ENCODE data around the gene SMIM38.
"Not testable (repeated sequence)": the region's sequence is repeated elsewhere in the genome, so short reads cannot be mapped to it uniquely, and the experiment has no call there.

SMIM38 gene

GRCh38 chr11:69136471-69136870 lies 19.3 kb upstream of the SMIM38 start:
- in situ Hi-C loops (cut with MboI; ENCODE audit: low sequenced_read_pairs) = no loop called here

- in situ Hi-C loops (cut with MboI; ENCODE audit: low sequenced_read_pairs) = no loop called here
These were observed 18.4 kb upstream of the SMIM38 start for GRCh38 chr11:69137151-69137844.

DNA sequence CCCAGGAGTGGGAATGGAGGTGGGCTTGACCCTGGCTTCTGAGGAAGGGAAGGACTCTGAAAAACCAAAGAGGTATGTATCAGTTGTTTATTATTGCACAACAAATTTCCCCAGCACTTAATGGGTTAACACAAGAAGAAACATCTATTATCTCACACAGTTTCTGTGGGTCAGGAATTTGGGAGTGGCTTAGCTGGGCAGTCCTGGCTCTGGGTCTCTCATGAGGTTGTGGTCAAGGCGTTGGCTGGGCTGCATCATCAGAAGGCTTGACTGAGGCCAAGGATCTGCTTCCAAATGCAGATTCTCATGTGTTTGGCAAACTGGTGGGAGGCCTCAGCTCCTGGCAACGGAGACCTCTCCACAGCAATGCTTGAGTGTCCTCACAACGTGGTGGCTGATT lies 17.5 kb upstream of the SMIM38 start:
- in situ Hi-C loops (cut with MboI; ENCODE audit: low sequenced_read_pairs) = no loop called here

DNA sequence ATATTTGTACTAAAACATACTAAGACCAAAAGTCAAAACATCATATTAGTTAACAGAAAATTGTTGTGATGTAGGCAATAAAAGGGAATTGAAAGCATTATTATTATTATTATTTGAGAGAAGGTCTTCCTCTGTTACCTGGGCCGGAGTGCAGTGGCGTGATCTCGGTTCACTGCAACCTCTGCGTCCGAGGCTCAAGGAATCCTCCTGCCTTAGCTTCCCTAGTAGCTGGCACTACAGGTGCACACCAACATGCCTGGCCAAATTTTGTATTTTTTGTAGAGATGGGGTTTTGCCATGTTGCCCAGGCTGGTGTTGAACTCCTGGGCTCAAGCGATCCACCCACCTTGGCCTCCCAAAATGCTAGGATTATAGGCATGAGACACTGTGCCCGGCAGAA lies 15.6 kb upstream of the SMIM38 start:
- in situ Hi-C loops (cut with MboI; ENCODE audit: low sequenced_read_pairs) = not testable (repeated sequence)

DNA sequence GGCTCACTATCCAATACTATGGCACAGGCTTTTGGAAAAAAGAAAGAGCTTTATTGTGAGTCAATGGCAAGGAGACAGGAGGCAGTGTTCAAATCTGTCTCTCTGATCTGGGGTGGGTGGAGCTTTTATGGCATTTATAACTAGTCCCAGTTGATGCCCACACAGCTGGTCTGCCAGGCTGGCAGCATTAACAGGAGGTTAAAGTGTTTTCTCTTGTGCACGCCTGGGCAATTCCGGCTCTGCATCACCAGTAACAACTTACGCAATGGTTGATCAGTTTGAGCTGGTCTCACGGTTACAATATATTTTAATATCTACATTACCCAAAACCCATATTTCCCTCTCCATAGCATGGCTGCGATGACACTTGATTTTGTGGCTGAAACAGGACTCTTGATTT lies 15.1 kb upstream of the SMIM38 start:
- in situ Hi-C loops (cut with MboI; ENCODE audit: low sequenced_read_pairs) = no loop called here

DNA sequence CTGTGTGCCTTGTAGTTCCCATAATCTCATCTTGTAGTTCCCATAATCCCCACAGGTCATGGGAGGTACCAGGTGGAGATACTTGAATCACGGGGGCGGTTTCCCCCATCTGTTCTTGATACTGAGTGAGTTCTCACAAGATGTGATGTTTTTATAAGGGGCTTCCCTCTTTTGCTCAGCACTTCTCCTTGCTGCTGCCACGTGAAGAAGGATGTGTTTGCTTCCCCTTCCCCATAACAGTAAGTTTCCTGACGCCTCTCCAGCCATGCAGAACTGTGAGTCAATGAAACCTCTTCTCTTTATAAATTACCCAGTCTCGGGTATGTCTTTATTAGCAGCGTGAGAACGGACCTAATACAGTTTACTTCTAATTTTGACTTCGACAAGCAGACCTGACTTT lies 14.0 kb upstream of the SMIM38 start:
- in situ Hi-C loops (cut with MboI; ENCODE audit: low sequenced_read_pairs) = no loop called here

- in situ Hi-C loops (cut with MboI; ENCODE audit: low sequenced_read_pairs) = no loop called here
These were observed 12.8 kb upstream of the SMIM38 start for GRCh38 chr11:69142895-69143294.

DNA sequence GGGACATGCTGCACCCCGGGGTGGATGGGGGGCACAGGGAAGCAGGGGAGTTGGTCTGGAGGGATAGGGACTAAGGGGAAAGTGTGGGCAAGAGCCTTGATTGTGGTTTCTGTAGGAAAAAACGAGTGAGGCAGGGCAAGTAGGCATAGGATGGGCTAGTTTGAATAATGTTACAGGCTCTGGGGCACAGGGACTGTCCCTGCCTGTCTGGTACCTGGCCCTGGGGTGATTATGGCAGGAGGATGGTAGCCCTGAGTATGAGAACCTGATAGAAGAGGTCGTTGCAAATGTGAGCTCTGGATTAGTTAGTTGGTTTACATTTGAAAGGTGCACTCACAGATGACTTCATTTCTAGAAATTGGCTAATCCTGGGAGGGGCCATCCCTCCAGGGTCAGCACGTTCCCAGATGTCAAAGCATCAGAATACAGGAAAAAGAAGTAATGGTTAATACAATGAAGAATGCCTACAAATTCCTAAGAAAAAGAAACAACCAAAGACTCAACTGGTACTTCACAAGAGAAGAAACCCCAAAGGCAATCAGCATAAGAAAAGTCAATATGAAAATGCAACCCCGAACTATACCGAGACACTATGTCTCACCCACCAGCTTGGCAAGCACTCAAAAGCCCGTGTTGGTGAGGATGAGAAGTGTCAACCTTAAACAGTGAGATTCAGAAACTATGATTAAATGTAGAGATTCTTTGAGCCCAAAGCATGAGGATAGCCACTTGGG lies 11.3 kb upstream of the SMIM38 start:
- in situ Hi-C loops (cut with MboI; ENCODE audit: low sequenced_read_pairs) = no loop called here

GRCh38 chr11:69145050-69145380 lies 10.7 kb upstream of the SMIM38 start:
- in situ Hi-C loops (cut with MboI; ENCODE audit: low sequenced_read_pairs) = no loop called here

- in situ Hi-C loops (cut with MboI; ENCODE audit: low sequenced_read_pairs) = no loop called here
These were observed 7.4 kb upstream of the SMIM38 start for GRCh38 chr11:69148377-69148762.

GRCh38 chr11:69148806-69149205 lies 6.9 kb upstream of the SMIM38 start:
- in situ Hi-C loops (cut with MboI; ENCODE audit: low sequenced_read_pairs) = no loop called here

DNA sequence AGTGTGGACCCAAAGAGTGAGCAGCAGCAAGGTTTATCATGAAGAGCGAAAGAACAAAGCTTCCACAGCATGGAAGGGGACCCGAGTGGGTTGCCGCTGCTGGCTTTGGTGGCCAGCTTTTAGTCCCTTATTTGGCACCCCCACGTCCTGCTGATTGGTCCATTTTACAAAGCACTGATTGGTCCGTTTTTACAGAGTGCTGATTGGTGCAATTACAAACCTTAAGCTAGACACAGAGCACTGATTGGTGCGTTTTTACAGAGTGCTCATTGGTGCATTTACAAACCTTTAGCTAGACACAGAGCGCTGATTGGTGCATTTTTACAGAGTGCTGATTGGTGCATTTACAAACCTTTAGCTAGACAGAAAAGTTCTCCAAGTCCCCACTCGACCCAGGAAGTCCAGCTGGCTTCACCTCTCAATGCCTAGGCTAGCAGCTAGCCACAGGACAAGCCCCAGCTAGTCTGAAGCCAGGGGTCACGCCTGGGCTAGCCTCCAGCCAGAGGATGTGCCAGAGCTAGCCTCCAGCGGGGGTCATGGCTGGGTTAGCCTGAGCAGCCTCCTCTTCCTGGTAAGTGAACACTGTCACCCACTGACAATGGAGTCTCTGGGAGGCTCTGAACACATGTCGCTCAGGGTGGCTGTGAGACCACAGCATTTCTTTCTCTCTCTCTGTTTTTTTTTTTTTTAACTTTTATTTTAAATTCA lies 6.2 kb upstream of the SMIM38 start:
- in situ Hi-C loops (cut with MboI; ENCODE audit: low sequenced_read_pairs) = not testable (repeated sequence)

DNA sequence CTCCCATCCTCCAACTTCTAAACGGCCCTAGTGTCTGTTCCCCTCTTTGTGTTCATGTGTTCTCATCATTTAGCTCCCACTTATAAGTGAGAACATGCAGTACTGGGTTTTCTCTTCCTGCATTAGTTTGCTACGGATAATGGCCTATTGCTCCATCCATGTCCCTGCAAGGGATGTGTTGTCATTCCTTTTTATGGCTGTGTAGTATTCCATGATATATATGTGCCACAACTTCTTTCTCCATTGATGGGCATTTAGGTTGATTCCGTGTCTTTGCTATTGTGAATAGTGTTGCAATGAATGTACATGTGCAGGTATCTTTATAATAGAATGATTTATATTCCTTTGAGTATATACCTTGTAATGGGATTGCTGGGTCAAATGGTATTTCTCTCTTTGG lies 5.6 kb upstream of the SMIM38 start:
- in situ Hi-C loops (cut with MboI; ENCODE audit: low sequenced_read_pairs) = no loop called here

GRCh38 chr11:69151836-69152235 lies 3.9 kb upstream of the SMIM38 start:
- in situ Hi-C loops (cut with MboI; ENCODE audit: low sequenced_read_pairs) = no loop called here

GRCh38 chr11:69152733-69153421 lies 2.9 kb upstream of the SMIM38 start:
- in situ Hi-C loops (cut with MboI; ENCODE audit: low sequenced_read_pairs) = no loop called here

DNA sequence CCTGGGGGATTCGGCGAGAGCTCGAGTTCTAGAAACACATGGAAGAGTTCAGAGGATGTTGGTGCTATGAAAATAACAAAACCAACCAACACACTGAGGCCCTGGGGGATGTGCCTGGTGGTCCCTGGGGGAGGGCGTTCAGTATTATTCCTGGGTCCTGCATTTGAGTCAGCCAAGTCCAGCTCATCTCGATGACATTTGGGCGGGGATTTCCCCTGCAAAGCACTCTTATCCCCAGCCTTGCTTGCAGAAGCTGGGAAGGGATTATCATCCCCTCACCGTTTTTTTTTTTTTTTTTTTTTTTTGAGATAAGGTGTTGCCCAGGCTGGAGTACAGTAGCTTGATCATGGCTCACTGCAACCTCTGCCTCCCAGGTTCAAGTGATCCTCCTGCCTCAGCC lies 2.1 kb upstream of the SMIM38 start:
- in situ Hi-C loops (cut with MboI; ENCODE audit: low sequenced_read_pairs) = no loop called here

DNA sequence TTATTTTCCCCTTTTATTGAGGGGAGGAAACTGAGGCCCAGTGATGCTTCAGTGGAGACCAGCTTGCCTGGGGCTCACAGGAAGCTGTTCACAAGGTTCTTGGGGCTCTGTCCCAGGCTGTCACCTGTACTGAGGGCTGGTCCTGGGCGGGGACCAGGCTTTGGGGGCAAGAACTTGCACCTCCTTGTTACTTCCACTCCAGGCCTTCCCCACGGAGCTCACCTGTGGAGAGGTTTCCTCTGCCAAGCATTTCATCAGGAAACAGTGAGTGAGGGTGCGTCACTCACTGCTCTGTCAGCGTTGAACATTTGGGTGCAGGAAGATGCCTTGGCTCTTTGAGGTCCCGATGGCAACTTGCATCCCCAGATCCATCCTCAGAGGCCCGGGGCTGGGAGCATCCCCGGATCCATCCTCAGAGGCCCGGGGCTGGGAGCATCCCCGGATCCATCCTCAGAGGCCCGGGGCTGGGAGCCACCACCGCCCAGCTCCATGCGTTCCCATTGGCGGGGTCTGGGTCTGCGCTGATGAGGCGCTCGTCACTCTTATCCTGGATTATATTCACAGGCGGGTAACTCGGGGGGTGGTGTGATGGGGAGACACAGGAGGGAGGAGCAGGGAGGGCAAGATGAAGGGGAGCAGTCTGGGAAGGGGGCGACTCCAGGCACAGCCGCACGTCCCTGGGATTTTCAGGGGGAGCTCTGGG lies 1.4 kb upstream of the SMIM38 start:
- in situ Hi-C loops (cut with MboI; ENCODE audit: low sequenced_read_pairs) = no loop called here

DNA sequence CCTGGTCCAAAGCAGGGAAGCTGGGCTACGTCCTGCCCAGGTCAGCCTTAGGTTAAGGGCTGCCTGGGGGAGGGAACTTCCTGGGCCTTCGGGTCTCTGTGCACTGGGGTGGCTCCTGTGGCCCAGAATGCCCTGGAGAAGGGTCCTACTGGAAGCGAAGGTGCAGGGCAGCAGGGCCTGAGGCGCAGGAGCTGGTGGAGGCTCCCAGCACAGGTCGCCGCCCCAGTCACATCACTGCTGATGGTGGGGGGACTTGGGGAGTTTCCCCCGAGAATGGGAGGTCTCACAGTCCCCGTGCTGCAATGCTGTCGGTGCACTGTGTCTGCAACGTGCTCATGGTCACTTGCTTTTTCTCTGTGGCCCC lies 815 bp upstream of the SMIM38 start:
- in situ Hi-C loops (cut with MboI; ENCODE audit: low sequenced_read_pairs) = no loop called here

DNA sequence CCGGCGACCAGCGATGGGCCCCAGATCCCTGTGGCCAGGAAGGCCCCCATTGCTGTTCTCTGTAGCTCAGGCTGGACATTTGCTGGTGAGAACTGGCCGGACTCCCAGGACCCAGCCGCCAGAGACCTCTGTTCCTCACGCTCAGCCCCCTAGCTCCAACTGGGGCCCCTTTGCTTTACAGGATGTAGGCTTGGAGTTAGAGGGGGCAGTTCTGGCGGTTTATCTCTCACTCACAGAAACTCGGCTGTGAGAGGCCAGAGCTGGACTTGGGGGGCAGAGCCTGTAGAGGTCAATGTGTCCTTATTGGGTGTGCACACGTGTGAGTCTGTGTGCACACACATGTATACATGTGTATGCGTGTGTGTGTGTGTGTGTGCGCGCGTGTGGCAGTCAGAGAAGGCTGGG lies 502 bp downstream of the SMIM38 start:
- in situ Hi-C loops (cut with MboI; ENCODE audit: low sequenced_read_pairs) = no loop called here

DNA sequence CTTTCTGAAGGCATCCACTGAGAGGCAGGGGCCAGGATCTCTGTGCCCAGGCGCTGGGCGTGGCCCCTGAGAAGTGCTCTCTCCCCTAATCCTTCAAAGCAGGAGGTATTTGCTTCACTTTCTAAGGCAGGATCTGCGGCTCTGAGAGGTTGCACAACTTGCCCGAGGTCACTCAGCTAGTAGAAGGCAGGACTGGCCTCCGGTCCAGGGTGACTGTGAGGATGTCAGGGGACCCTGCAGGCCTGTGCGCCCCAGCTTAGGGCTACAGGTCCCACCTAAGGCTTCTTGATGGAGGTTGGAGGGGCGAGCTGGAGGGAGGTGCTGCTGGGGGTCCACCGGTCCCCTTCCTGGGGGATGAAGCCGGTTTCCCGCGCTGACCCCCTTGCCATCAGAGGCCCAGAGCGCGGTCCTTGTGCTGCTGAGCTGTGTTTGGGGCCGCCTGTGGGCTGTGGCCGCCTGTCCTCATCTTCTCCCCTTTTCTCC lies 979 bp downstream of the SMIM38 start:
- in situ Hi-C loops (cut with MboI; ENCODE audit: low sequenced_read_pairs) = no loop called here
